Measurements from ENCODE around the gene ALKAL2. TPM values are rescaled to one million over a fixed set of nuclear protein-coding genes. Genes with fewer than 3 reads are reported as not detected.

Gene ALKAL2
- total RNA-seq, 1 experiment from 2014 or later, result 3.5 TPM

- no peak for DNase-seq (ENCODE audit: low spot score)
- ChIA-PET CTCF (no interaction called here), POLR2A (no interaction called here)
- ATAC-seq, result no peak
- no peak overlapping the region for H3K4me3 Mint-ChIP-seq
- TF ChIP-seq TCF7 (CRISPR knock-in tag; IDR thresholded peaks at IDR 0.05; ENCODE audit: low read depth) (no peak), ZNF121 (CRISPR knock-in tag; IDR thresholded peaks at IDR 0.05) (no peak), MYBL2 (CRISPR knock-in tag; IDR thresholded peaks at IDR 0.05) (no peak), HMGXB4 (CRISPR knock-in tag; IDR thresholded peaks at IDR 0.05) (no peak), ATF3 (CRISPR knock-in tag; conservative IDR thresholded peaks at IDR 0.05) (no peak), ZNF425 (CRISPR knock-in tag; conservative IDR thresholded peaks at IDR 0.05) (no peak), FOXP4 (CRISPR knock-in tag; IDR thresholded peaks at IDR 0.05) (no peak), SOX15 (CRISPR knock-in tag; IDR thresholded peaks at IDR 0.05) (no peak), PRRX2 (CRISPR knock-in tag; IDR thresholded peaks at IDR 0.05) (no peak), ERG (CRISPR knock-in tag; IDR thresholded peaks at IDR 0.05) (no peak), CDX4 (CRISPR knock-in tag; IDR thresholded peaks at IDR 0.05; ENCODE audit: borderline replicate concordance) (no peak), NR3C1 (CRISPR knock-in tag; conservative IDR thresholded peaks at IDR 0.05; ENCODE audit: low read depth) (no peak), E2F5 (CRISPR knock-in tag; IDR thresholded peaks at IDR 0.05) (no peak), NFATC4 (CRISPR knock-in tag; IDR thresholded peaks at IDR 0.05) (no peak), ZBTB21 (CRISPR knock-in tag; IDR thresholded peaks at IDR 0.05; ENCODE audit: borderline replicate concordance) (no peak), RELA (CRISPR knock-in tag; IDR thresholded peaks at IDR 0.05; ENCODE audit: borderline replicate concordance) (no peak), OVOL2 (CRISPR knock-in tag; IDR thresholded peaks at IDR 0.05; ENCODE audit: borderline replicate concordance) (no peak), SMAD4 (CRISPR knock-in tag; IDR thresholded peaks at IDR 0.05) (no peak), FOXP1 (CRISPR knock-in tag; IDR thresholded peaks at IDR 0.05; ENCODE audit: borderline replicate concordance) (no peak), ZNF671 (CRISPR knock-in tag; IDR thresholded peaks at IDR 0.05) (no peak)
- H3K27me3 Mint-ChIP-seq (ENCODE audit: low read depth), result no peaks in the 10 kb centered on the region
- H3K27ac Mint-ChIP-seq, result no peak overlapping the region
- H3K4me1 Mint-ChIP-seq, result peaks cover 16% of the 10 kb centered on the region
- peaks cover 62% of the 10 kb centered on the region for H3K36me3 Mint-ChIP-seq
- H3K9me3 Mint-ChIP-seq, result no peaks in the 10 kb centered on the region
Measured at GRCh38 chr2:279366-279765, 8.5 kb downstream of the ALKAL2 start.
